Neural progenitor cell (in vitro differentiated cells): ENCODE measurements around the gene WBP4. TPM values are rescaled to one million over a fixed set of nuclear protein-coding genes. Genes with fewer than 3 reads are reported as not detected.

Experiments used
- DNase-seq: peaks from one replicate; pipeline ENCODE4 v3.0.0-alpha.2; 2016; ENCODE audit warnings: low spot score
- H2AFZ ChIP-seq: fragments of 200-600 bp; sonication (generic); replicated peaks from 2 replicates; pipeline ENCODE4 v1.6.1; 2016; ENCODE audit warnings: antibody characterized with exemption
- H3F3A ChIP-seq: fragments of 200-600 bp; sonication (generic); 2 replicates; pipeline ENCODE4 v1.6.1; 2016; ENCODE audit warnings: antibody characterized with exemption, low read depth
- H3K27ac ChIP-seq: fragments of 200-600 bp; sonication (generic); 2 replicates; pipeline ENCODE4 v1.5.1; 2016; ENCODE audit warnings: mild to moderate bottlenecking
- H3K27me3 ChIP-seq: fragments of 200-600 bp; sonication (generic); 2 replicates; pipeline ENCODE4 v1.6.1; 2016; ENCODE audit warnings: mild to moderate bottlenecking, moderate library complexity
- H3K36me3 ChIP-seq: fragments of 200-600 bp; sonication (generic); 2 replicates; pipeline ENCODE4 v1.5.1; 2016
- H3K4me1 ChIP-seq: fragments of 200-600 bp; sonication (generic); 2 replicates; pipeline ENCODE4 v1.6.1; 2016; ENCODE audit warnings: mixed run types
- H3K4me2 ChIP-seq: fragments of 200-600 bp; sonication (generic); 2 replicates; pipeline ENCODE4 v1.6.1; 2016
- H3K4me3 ChIP-seq: fragments of 200-600 bp; sonication (generic); 2 replicates; pipeline ENCODE4 v1.5.1; 2016
- H3K79me2 ChIP-seq: fragments of 200-600 bp; sonication (generic); 2 replicates; pipeline ENCODE4 v1.6.1; 2016; ENCODE audit warnings: low read depth
- H3K9ac ChIP-seq: fragments of 200-600 bp; sonication (generic); 2 replicates; pipeline ENCODE4 v1.6.1; 2016
- H3K9me3 ChIP-seq: fragments of 200-600 bp; sonication (generic); 2 replicates; pipeline ENCODE4 v1.5.1; 2016; ENCODE audit warnings: low read depth
- H4K20me1 ChIP-seq: fragments of 200-600 bp; sonication (generic); 2 replicates; pipeline ENCODE4 v1.6.1; 2016; ENCODE audit warnings: low read depth
- H3K27ac Mint-ChIP-seq: 3 replicates; pipeline ENCODE4 v1.8.0; 2021; ENCODE audit warnings: mixed read lengths
- H3K27me3 Mint-ChIP-seq: 2 replicates; pipeline ENCODE4 v1.8.0; 2022; ENCODE audit warnings: low read depth, mild to moderate bottlenecking, inconsistent platforms, moderate library complexity, mixed read lengths; ENCODE audit not compliant: insufficient read depth
- H3K36me3 Mint-ChIP-seq: 3 replicates; pipeline ENCODE4 v1.8.0; 2021; ENCODE audit warnings: mixed read lengths
- H3K4me1 Mint-ChIP-seq: 3 replicates; pipeline ENCODE4 v1.8.0; 2021; ENCODE audit warnings: mixed read lengths
- H3K4me3 Mint-ChIP-seq: 3 replicates; pipeline ENCODE4 v1.8.0; 2021; ENCODE audit warnings: mild to moderate bottlenecking, moderate library complexity, mixed read lengths
- H3K9me3 Mint-ChIP-seq: 3 replicates; pipeline ENCODE4 v1.8.0; 2020; ENCODE audit warnings: mixed read lengths
- EZH2 ChIP-seq: fragments of 200-600 bp; sonication (generic); IDR thresholded peaks from 2 replicates; pipeline ENCODE4 v1.6.1; 2017; ENCODE audit warnings: antibody characterized with exemption, mild to moderate bottlenecking, moderate library complexity
- EZH2phosphoT487 ChIP-seq: fragments of 200-600 bp; sonication (generic); IDR thresholded peaks from 2 replicates; pipeline ENCODE4 v1.6.1; 2017; ENCODE audit warnings: antibody characterized with exemption
- total RNA-seq: library from RNA; depleted of rRNA; stranded (reverse); fragments of >200 nt; gene quantifications from 2 replicates; pipeline ENCODE4 v1.2.3, GENCODE V29; 2015; ENCODE audit warnings: low replicate concordance
- TF ChIP-seq, protein P1 (sequence below): fragments of 200-600 bp; sonication (generic); IDR thresholded peaks from 2 replicates; pipeline ENCODE4 v1.5.1; 2017; ENCODE audit warnings: antibody characterized with exemption, mild to moderate bottlenecking

Gene WBP4
- total RNA-seq, 1 donor from 2014 or later, result 12.9 TPM

DNA sequence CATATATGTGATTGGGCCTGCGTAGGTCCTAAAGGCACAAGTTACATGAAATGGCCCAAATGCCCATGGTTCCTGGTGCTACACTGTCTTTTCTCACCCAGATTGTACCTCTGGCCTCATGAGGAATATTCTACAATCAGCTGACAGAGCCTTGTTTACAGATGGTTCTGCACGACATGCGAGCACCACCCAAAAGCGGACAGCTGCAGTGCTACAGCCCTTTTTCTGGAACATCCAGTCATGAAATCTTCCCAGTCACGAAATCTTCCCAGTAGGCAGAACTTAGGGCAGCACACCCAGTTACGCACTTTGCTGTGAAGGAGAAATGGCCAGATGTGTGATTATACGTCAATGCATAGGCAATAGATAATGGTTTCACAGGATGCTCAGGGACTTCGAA, 34.5 kb upstream of the WBP4 start:
- Histone ChIP-seq H3F3A (no peaks in the 10 kb centered on the region), H3K4me3 (no peak overlapping the region), H4K20me1 (no peaks in the 10 kb centered on the region), H3K36me3 (no peaks in the 10 kb centered on the region), H3K9me3 (no peaks in the 10 kb centered on the region), H3K4me1 (no peaks in the 10 kb centered on the region), H3K27me3 (no peaks in the 10 kb centered on the region), H3K4me2 (no peak overlapping the region), H3K79me2 (no peaks in the 10 kb centered on the region), H2AFZ (no peak overlapping the region), H3K9ac (no peak overlapping the region), H3K27ac (no peak overlapping the region)
- H3K9me3 Mint-ChIP-seq, result no peaks in the 10 kb centered on the region
- DNase-seq, result no peak
- no peak overlapping the region for H3K27ac Mint-ChIP-seq
- TF ChIP-seq EZH2phosphoT487 (no peak), EZH2 (no peak)
- TF ChIP-seq, protein P1, sequence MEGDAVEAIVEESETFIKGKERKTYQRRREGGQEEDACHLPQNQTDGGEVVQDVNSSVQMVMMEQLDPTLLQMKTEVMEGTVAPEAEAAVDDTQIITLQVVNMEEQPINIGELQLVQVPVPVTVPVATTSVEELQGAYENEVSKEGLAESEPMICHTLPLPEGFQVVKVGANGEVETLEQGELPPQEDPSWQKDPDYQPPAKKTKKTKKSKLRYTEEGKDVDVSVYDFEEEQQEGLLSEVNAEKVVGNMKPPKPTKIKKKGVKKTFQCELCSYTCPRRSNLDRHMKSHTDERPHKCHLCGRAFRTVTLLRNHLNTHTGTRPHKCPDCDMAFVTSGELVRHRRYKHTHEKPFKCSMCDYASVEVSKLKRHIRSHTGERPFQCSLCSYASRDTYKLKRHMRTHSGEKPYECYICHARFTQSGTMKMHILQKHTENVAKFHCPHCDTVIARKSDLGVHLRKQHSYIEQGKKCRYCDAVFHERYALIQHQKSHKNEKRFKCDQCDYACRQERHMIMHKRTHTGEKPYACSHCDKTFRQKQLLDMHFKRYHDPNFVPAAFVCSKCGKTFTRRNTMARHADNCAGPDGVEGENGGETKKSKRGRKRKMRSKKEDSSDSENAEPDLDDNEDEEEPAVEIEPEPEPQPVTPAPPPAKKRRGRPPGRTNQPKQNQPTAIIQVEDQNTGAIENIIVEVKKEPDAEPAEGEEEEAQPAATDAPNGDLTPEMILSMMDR, result no peak
- no peaks in the 10 kb centered on the region for H3K4me1 Mint-ChIP-seq
- H3K27me3 Mint-ChIP-seq, result no peaks in the 10 kb centered on the region
- H3K36me3 Mint-ChIP-seq, result peaks cover 1% of the 10 kb centered on the region
- no peak overlapping the region for H3K4me3 Mint-ChIP-seq

DNA sequence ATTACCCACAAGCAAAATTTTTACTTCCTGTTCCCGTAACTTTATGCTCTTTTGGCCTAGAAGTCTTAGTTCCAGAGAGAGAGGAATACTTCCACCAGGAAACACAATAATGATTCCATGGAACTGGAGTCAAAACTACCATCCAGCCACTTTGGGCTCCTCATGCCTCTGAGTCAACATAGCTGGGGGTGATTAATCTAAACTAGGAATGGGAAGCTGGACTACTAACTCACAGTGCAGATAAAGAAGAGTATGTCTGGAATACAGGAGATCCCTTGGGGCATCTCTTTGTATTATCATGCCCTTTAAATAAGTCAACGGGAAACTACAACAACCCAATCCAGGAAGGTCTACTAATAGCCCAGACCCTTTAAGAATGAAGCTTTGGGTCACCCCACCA, 33.3 kb upstream of the WBP4 start:
- Histone ChIP-seq H3K4me2 (no peak overlapping the region), H3K36me3 (no peaks in the 10 kb centered on the region), H3K4me3 (no peak overlapping the region), H3K27ac (no peak overlapping the region), H3K9ac (no peak overlapping the region), H3K79me2 (no peaks in the 10 kb centered on the region), H4K20me1 (no peaks in the 10 kb centered on the region), H3K27me3 (no peaks in the 10 kb centered on the region), H3K9me3 (no peaks in the 10 kb centered on the region), H2AFZ (no peak overlapping the region), H3K4me1 (no peaks in the 10 kb centered on the region), H3F3A (no peaks in the 10 kb centered on the region)
- TF ChIP-seq EZH2phosphoT487 (no peak), EZH2 (no peak)
- TF ChIP-seq, protein P1, result no peak
- Mint-ChIP-seq H3K27ac (no peak overlapping the region), H3K4me1 (no peaks in the 10 kb centered on the region), H3K27me3 (no peaks in the 10 kb centered on the region), H3K9me3 (no peaks in the 10 kb centered on the region), H3K36me3 (peaks cover 1% of the 10 kb centered on the region), H3K4me3 (no peak overlapping the region)
- DNase-seq, result no peak

DNA sequence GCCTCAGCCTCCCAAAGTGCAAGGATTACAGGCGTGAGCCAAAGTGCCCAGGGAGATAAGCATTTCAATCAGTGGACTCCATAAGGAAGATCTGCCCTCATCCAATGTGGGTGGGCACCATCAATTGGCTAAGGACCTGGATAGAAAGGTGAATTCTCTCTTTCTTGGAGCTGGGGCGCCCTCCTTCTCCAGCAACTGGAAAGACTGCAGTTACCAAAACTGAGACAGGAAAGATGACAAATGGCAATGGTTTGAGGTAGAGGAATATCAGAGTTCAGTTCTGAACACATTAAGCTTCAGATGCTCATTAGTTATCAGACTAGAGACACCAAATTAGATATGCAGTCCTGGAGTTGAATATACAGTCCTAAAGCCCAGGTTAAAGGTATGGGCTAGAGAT, 31.7 kb upstream of the WBP4 start:
- H3K27ac Mint-ChIP-seq, result no peak overlapping the region
- no peaks in the 10 kb centered on the region for H3K9me3 Mint-ChIP-seq

More for the DNA sequence above, 31.7 kb upstream of the WBP4 start:
- no peaks in the 10 kb centered on the region for H3K9me3 ChIP-seq
- no peaks in the 10 kb centered on the region for H3K4me1 ChIP-seq
- H3K79me2 ChIP-seq, result no peaks in the 10 kb centered on the region
- no peak overlapping the region for H3K9ac ChIP-seq
- no peaks in the 10 kb centered on the region for H3F3A ChIP-seq
- no peaks in the 10 kb centered on the region for H3K4me1 Mint-ChIP-seq
- no peak for TF ChIP-seq EZH2phosphoT487
- TF ChIP-seq, protein P1, result peak; percentile 49
- no peak for TF ChIP-seq EZH2
- H4K20me1 ChIP-seq, result no peaks in the 10 kb centered on the region
- H3K27ac ChIP-seq, result no peak overlapping the region
- no peaks in the 10 kb centered on the region for H3K36me3 ChIP-seq
- H2AFZ ChIP-seq, result no peak overlapping the region
- DNase-seq, result peak; percentile 25
- H3K27me3 ChIP-seq, result no peaks in the 10 kb centered on the region
- no peak overlapping the region for H3K4me2 ChIP-seq
- H3K4me3 Mint-ChIP-seq, result no peak overlapping the region
- no peaks in the 10 kb centered on the region for H3K27me3 Mint-ChIP-seq
- no peak overlapping the region for H3K4me3 ChIP-seq
- peaks cover 1% of the 10 kb centered on the region for H3K36me3 Mint-ChIP-seq
